Activated T-helper 2 cell treated with anti-CD3 and anti-CD28 coated beads, Interferon-gamma antibody, Interleukin-2, Interleukin-4, amounts not matched to agents 10 μg/mL and 5 μg/mL and 100 μg/mL, durations not matched to agents 14 hours and 24 hours and 36 hours (primary cell): ENCODE results near the gene GNG7. TPM values are rescaled to one million over a fixed set of nuclear protein-coding genes. Genes with fewer than 3 reads are reported as not detected.
A peak's percentile ranks its signal among the peaks of the same experiment; 100 is the strongest.

Experiments
- DNase-seq: peaks from one replicate; pipeline ENCODE4 v3.0.0; 2021; ENCODE audit warnings: low spot score
- H3K27ac Mint-ChIP-seq: one replicate; pipeline ENCODE4 v1.8.0; 2021; ENCODE audit warnings: mixed read lengths
- H3K27me3 Mint-ChIP-seq: one replicate; pipeline ENCODE4 v1.8.0; 2021; ENCODE audit warnings: low read depth, mixed read lengths
- H3K36me3 Mint-ChIP-seq: one replicate; pipeline ENCODE4 v1.8.0; 2021; ENCODE audit warnings: low read depth, mixed read lengths
- H3K4me1 Mint-ChIP-seq: one replicate; pipeline ENCODE4 v1.8.0; 2021; ENCODE audit warnings: low read depth, mixed read lengths
- H3K4me3 Mint-ChIP-seq: one replicate; pipeline ENCODE4 v1.8.0; 2021; ENCODE audit warnings: low read depth, mild to moderate bottlenecking, moderate library complexity, mixed read lengths
- H3K9me3 Mint-ChIP-seq: one replicate; pipeline ENCODE4 v1.8.0; 2021; ENCODE audit warnings: mixed read lengths
- intact Hi-C: fragments of 100-400 bp; cut with micrococcal nuclease; formaldehyde crosslinking; loops from one replicate; pipeline ENCODE4 v1.15.1; 2023
- total RNA-seq: library from RNA; stranded (reverse); gene quantifications from 2 replicates; pipeline ENCODE4 v1.2.3, GENCODE V29; 2022

GNG7 gene
- total RNA-seq, 1 donor from 2014 or later: 0.16 TPM

DNA sequence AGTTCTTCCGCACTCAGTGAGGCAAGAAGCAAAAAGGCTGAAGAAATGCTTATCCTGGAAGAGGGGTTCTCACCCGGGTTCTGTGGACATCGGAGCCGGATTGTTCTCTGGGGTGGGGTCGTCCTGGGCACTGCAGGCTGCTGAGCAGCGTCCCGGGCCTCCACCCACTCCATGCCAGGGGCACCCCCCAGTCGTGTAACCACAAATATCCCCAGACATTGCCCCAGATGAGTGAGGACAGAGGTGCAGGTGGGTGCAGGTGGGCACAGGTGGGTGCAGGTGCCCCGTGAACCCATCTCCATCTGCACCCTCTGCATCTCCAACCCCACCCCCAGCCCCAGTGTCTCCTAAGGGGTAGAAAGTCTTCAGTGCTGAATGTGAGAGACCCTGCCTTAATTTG is 67.5 kb downstream of the GNG7 start:
- H3K27ac Mint-ChIP-seq: no peak overlapping the region
- no peak for DNase-seq
- peaks cover 10% of the 10 kb centered on the region for H3K27me3 Mint-ChIP-seq
- H3K4me1 Mint-ChIP-seq: peaks cover 7% of the 10 kb centered on the region
- no peaks in the 10 kb centered on the region for H3K9me3 Mint-ChIP-seq
- intact Hi-C loops: no loop called here
- H3K4me3 Mint-ChIP-seq: no peak overlapping the region
- no peaks in the 10 kb centered on the region for H3K36me3 Mint-ChIP-seq

- no peaks in the 10 kb centered on the region for H3K36me3 Mint-ChIP-seq
- peaks cover 9% of the 10 kb centered on the region for H3K27me3 Mint-ChIP-seq
- peaks cover 3% of the 10 kb centered on the region for H3K9me3 Mint-ChIP-seq
- DNase-seq: no peak
- no peak overlapping the region for H3K27ac Mint-ChIP-seq
- H3K4me3 Mint-ChIP-seq: no peak overlapping the region
- intact Hi-C loops: no loop called here
- peaks cover 7% of the 10 kb centered on the region for H3K4me1 Mint-ChIP-seq
These were observed 68.1 kb downstream of the GNG7 start for GRCh38 chr19:2634228-2634951.

DNA sequence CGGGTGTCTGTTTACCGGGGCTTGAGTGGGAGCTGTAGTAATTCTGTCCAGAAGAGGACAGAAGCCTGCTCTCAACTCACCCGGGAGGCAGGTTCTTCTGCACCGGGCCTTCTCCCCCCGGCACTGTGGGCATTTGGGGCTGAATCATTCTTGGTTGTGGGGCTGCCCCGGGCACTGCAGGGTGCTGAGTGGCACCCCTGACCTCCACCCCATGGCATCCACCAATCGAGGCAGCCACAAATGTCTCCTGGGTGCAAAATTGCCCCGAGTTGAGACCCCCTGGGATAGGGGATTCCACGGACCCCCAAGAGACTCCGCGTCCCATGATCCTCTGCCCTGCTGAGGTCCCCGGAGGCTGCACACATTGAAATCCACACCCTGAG is 68.8 kb downstream of the GNG7 start:
- H3K9me3 Mint-ChIP-seq: peaks cover 7% of the 10 kb centered on the region
- H3K27me3 Mint-ChIP-seq: peaks cover 6% of the 10 kb centered on the region
- peaks cover 7% of the 10 kb centered on the region for H3K4me1 Mint-ChIP-seq
- H3K4me3 Mint-ChIP-seq: no peak overlapping the region
- DNase-seq: no peak
- no peak overlapping the region for H3K27ac Mint-ChIP-seq
- intact Hi-C loops: no loop called here
- H3K36me3 Mint-ChIP-seq: no peaks in the 10 kb centered on the region

DNA sequence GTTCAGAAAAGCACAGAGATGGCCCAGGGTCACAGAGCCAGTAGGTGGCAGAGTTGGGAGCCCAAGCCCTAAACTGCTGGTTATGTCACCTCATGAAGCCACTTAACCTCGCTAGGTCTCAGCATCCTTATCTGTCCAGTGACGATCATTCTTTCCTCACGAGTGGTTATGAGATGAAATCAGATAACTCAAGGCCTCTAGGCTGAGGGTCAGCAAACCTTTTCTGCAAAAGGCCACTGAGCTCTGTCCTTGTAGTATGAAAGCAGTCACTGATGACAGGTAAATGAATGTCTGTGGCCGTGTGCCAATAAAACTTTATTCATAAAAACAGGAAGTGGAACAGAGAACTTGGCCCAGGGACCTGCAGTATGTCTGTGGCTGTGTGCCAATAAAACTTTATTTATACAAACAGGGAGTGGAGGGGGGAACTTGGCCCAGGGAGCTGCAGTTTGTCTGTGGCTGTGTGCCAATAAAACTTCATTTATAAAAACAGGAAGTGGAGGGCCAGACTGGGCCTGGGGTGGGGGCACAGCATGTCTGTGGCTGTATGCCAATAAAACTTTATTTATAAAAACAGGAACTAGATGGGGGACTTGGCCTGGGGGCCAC is 71.2 kb downstream of the GNG7 start:
- peaks cover 3% of the 10 kb centered on the region for H3K36me3 Mint-ChIP-seq
- H3K9me3 Mint-ChIP-seq: peaks cover 18% of the 10 kb centered on the region
- peaks cover 8% of the 10 kb centered on the region for H3K4me1 Mint-ChIP-seq
- no peaks in the 10 kb centered on the region for H3K27me3 Mint-ChIP-seq
- intact Hi-C loops: no loop called here
- no peak for DNase-seq
- no peak overlapping the region for H3K4me3 Mint-ChIP-seq
- H3K27ac Mint-ChIP-seq: no peak overlapping the region

DNA sequence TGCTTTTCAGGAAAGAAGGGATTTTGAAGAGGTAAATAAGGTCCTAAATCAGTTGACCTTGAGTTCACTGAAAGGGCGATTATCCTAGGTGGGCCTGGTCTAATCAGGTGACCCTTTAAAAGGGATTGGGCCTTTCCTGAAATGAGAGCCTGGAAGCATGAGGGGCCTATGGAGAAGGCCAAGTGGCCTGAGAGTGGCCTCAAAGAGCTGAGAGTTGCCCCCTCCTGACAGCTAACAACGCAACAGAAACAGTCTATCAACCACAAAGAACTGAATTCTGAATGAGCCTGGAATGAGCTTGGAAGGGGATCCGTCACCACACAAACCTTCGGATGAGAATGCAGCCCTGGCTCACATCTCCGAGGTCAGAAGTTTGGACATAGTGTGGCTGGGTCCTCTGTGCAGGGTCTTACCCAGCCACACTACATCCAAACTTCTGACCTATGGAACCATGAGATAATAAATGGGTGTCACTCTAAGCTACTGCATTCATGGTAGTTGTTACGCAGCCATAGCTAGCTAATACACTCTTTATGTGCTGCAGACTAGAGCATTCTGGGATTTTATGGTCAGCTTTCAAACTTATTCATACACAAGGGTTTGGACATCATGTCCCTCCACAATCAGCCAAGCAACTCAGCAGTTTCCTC is 72.0 kb downstream of the GNG7 start:
- H3K9me3 Mint-ChIP-seq: peaks cover 18% of the 10 kb centered on the region
- H3K36me3 Mint-ChIP-seq: peaks cover 3% of the 10 kb centered on the region
- intact Hi-C loops: no loop called here
- no peaks in the 10 kb centered on the region for H3K27me3 Mint-ChIP-seq
- no peak overlapping the region for H3K4me3 Mint-ChIP-seq
- H3K27ac Mint-ChIP-seq: no peak overlapping the region
- no peak for DNase-seq
- peaks cover 9% of the 10 kb centered on the region for H3K4me1 Mint-ChIP-seq

- H3K4me1 Mint-ChIP-seq: peaks cover 11% of the 10 kb centered on the region
- peaks cover 18% of the 10 kb centered on the region for H3K9me3 Mint-ChIP-seq
- no peaks in the 10 kb centered on the region for H3K27me3 Mint-ChIP-seq
- no peak overlapping the region for H3K27ac Mint-ChIP-seq
- peaks cover 3% of the 10 kb centered on the region for H3K36me3 Mint-ChIP-seq
- intact Hi-C loops: loop anchor here (10.0 kb wide), 1 partner anchor 355 kb away; no protein-coding TSS in a partner anchor
- H3K4me3 Mint-ChIP-seq: no peak overlapping the region
- no peak for DNase-seq
These were observed 72.8 kb downstream of the GNG7 start for GRCh38 chr19:2629491-2630351.

DNA sequence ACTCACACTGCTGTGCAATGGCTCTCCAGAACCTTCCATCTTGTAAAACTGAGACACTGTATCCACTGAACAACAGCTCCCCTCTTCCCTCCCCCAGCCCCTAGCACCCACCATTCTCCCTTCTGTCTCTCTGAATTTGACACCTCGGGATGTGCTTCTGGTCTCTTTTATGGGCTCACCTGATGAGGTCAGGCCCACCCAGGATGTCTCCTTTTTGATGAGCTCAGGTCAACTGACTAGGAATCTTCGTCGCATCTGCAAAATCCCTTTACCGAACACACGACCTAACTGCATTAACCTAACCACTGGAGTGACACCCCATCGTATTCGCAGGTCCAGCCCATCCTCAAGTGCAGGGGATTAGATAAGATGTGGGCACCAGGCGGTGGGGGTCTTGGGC is 73.9 kb downstream of the GNG7 start:
- Mint-ChIP-seq H3K27ac (no peak overlapping the region), H3K4me1 (peaks cover 14% of the 10 kb centered on the region), H3K4me3 (no peak overlapping the region), H3K27me3 (no peaks in the 10 kb centered on the region), H3K9me3 (peaks cover 18% of the 10 kb centered on the region), H3K36me3 (peaks cover 3% of the 10 kb centered on the region)
- no peak for DNase-seq
- intact Hi-C loops: loop anchor here (10.0 kb wide), 1 partner anchor 354 kb away; no protein-coding TSS in a partner anchor

- Mint-ChIP-seq H3K9me3 (peaks cover 18% of the 10 kb centered on the region), H3K27me3 (no peaks in the 10 kb centered on the region), H3K36me3 (peaks cover 3% of the 10 kb centered on the region), H3K4me3 (no peak overlapping the region), H3K4me1 (peaks cover 14% of the 10 kb centered on the region), H3K27ac (peak overlapping the region; percentile 69)
- no peak for DNase-seq
- intact Hi-C loops: loop anchor here (10.0 kb wide), 1 partner anchor 353 kb away; no protein-coding TSS in a partner anchor
These were observed 74.6 kb downstream of the GNG7 start for GRCh38 chr19:2627855-2628254.

GRCh38 chr19:2627319-2627829 is 75.1 kb downstream of the GNG7 start:
- no peaks in the 10 kb centered on the region for H3K27me3 Mint-ChIP-seq
- H3K27ac Mint-ChIP-seq: peak overlapping the region; percentile 69
- no peak overlapping the region for H3K4me3 Mint-ChIP-seq
- no peak for DNase-seq
- peaks cover 3% of the 10 kb centered on the region for H3K36me3 Mint-ChIP-seq
- intact Hi-C loops: loop anchor here (10.0 kb wide), 1 partner anchor 353 kb away; no protein-coding TSS in a partner anchor
- H3K9me3 Mint-ChIP-seq: peaks cover 18% of the 10 kb centered on the region
- H3K4me1 Mint-ChIP-seq: peaks cover 14% of the 10 kb centered on the region

DNA sequence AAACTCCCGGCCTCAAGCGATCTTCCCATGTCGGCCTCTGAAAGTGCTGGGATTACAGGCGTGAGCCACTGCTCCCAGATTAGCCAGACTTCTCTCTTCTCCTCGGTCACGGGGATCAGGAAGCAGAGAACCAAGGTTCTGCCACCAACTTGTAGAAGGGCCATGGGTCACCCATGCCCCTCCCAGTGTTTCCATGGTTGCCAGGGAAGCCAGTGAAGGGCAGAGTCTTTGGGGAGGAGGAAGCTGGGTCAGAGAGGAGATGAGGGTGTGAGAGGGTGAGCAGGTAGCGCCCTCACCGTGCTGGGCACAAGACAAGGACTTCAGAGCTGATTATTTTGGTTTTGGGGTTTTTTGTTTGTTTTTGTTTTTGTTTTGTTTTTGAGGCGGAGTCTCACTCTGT is 77.1 kb downstream of the GNG7 start:
- no peak overlapping the region for H3K27ac Mint-ChIP-seq

GRCh38 chr19:2624537-2625091 is 77.9 kb downstream of the GNG7 start:
- DNase-seq: no peak
- peaks cover 35% of the 10 kb centered on the region for H3K4me1 Mint-ChIP-seq
- H3K4me3 Mint-ChIP-seq: no peak overlapping the region
- H3K27ac Mint-ChIP-seq: no peak overlapping the region
- no peaks in the 10 kb centered on the region for H3K27me3 Mint-ChIP-seq
- peaks cover 17% of the 10 kb centered on the region for H3K9me3 Mint-ChIP-seq
- intact Hi-C loops: loop anchor here (10.0 kb wide), 1 partner anchor 350 kb away; no protein-coding TSS in a partner anchor
- peaks cover 3% of the 10 kb centered on the region for H3K36me3 Mint-ChIP-seq

More for the DNA sequence above, 77.1 kb downstream of the GNG7 start:
- no peak for DNase-seq
- Mint-ChIP-seq H3K36me3 (peaks cover 3% of the 10 kb centered on the region), H3K27me3 (no peaks in the 10 kb centered on the region), H3K4me1 (peaks cover 27% of the 10 kb centered on the region), H3K4me3 (no peak overlapping the region), H3K9me3 (peaks cover 18% of the 10 kb centered on the region)
- intact Hi-C loops: loop anchor here (10.0 kb wide), 1 partner anchor 351 kb away; no protein-coding TSS in a partner anchor

DNA sequence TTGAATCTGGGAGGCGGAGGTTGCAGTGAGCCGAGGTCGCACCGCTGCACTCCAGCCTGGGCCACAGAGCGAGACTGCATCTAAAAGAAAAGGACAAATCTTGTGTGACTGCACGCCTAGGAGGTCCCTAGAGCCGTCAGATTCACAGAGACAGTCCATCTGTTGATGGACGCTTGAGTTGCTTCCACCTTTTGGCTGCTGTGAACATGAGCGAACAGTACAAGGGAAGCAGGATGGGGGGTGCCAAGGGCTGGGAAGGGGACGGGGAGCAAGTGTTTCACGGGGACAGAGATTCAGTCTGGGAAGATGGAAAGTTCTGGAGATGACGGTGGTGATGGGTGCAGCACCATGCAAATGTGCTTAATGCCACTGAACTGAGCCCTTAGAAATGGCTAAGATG is 78.7 kb downstream of the GNG7 start:
- intact Hi-C loops: loop anchor here (10.0 kb wide), 1 partner anchor 349 kb away; no protein-coding TSS in a partner anchor
- Mint-ChIP-seq H3K27ac (no peak overlapping the region), H3K4me1 (peaks cover 43% of the 10 kb centered on the region), H3K36me3 (peaks cover 3% of the 10 kb centered on the region), H3K27me3 (no peaks in the 10 kb centered on the region), H3K4me3 (no peak overlapping the region), H3K9me3 (peaks cover 12% of the 10 kb centered on the region)
- DNase-seq: no peak
